GM23338 (cell line): ENCODE data around the gene MPST. TPM values are rescaled to one million over a fixed set of nuclear protein-coding genes. Genes with fewer than 3 reads are reported as not detected.

ENCODE experiments used
- ATAC-seq: fragments of 200-7000 bp; cut with Tn5 transposase; 3 replicates; pipeline ENCODE4 v1.9.1; 2020
- DNase-seq: peaks from one replicate; pipeline ENCODE4 v3.0.0-alpha.2; 2015; ENCODE audit warnings: low spot score
- H2AFZ ChIP-seq: fragments of 200-600 bp; sonication (generic); 2 replicates; pipeline ENCODE4 v1.8.0; 2016; ENCODE audit warnings: antibody characterized with exemption, mild to moderate bottlenecking, moderate library complexity
- H3F3A ChIP-seq: fragments of 200-600 bp; sonication (generic); replicated peaks from 2 replicates; pipeline ENCODE4 v1.8.0; 2017; ENCODE audit warnings: antibody characterized with exemption, mixed run types, low read depth
- H3K27ac ChIP-seq: fragments of 200-600 bp; sonication (generic); 2 replicates; pipeline ENCODE4 v1.6.1; 2016; ENCODE audit warnings: low read depth
- H3K27me3 ChIP-seq: fragments of 200-600 bp; sonication (generic); 2 replicates; pipeline ENCODE4 v1.8.0; 2016; ENCODE audit warnings: mild to moderate bottlenecking, mixed run types, moderate library complexity; ENCODE audit not compliant: insufficient read depth
- H3K36me3 ChIP-seq: fragments of 200-600 bp; sonication (generic); 2 replicates; pipeline ENCODE4 v1.8.0; 2016; ENCODE audit warnings: mild to moderate bottlenecking; ENCODE audit not compliant: insufficient read depth
- H3K4me1 ChIP-seq: fragments of 200-600 bp; sonication (generic); 2 replicates; pipeline ENCODE4 v1.8.0; 2016; ENCODE audit warnings: mild to moderate bottlenecking, moderate library complexity; ENCODE audit not compliant: insufficient read depth
- H3K4me2 ChIP-seq: fragments of 200-600 bp; sonication (generic); 2 replicates; pipeline ENCODE4 v1.7.1; 2017; ENCODE audit warnings: mixed run types
- H3K4me3 ChIP-seq: fragments of 200-600 bp; sonication (generic); 2 replicates; pipeline ENCODE4 v1.6.1; 2016; ENCODE audit warnings: mixed run types
- H3K79me2 ChIP-seq: fragments of 200-600 bp; sonication (generic); replicated peaks from 2 replicates; pipeline ENCODE4 v1.8.0; 2017; ENCODE audit warnings: mild to moderate bottlenecking; ENCODE audit not compliant: insufficient read depth
- H3K9me2 ChIP-seq: fragments of 200-600 bp; sonication (generic); 2 replicates; pipeline ENCODE4 v1.8.0; 2017; ENCODE audit not compliant: insufficient read depth
- H4K20me1 ChIP-seq: fragments of 200-600 bp; sonication (generic); replicated peaks from 2 replicates; pipeline ENCODE4 v1.8.0; 2017; ENCODE audit warnings: mild to moderate bottlenecking; ENCODE audit not compliant: insufficient read depth
- H3K27ac Mint-ChIP-seq: 2 replicates; pipeline ENCODE4 v1.8.0; 2020; ENCODE audit warnings: inconsistent platforms, mild to moderate bottlenecking, moderate library complexity, mixed read lengths
- H3K27me3 Mint-ChIP-seq: 3 replicates; pipeline ENCODE4 v1.8.0; 2022; ENCODE audit warnings: low read depth, mild to moderate bottlenecking, moderate library complexity, mixed read lengths, inconsistent platforms; ENCODE audit not compliant: insufficient read depth, poor library complexity
- H3K36me3 Mint-ChIP-seq: 3 replicates; pipeline ENCODE4 v1.8.0; 2021; ENCODE audit warnings: low read depth, mild to moderate bottlenecking, inconsistent platforms, moderate library complexity, mixed read lengths
- H3K4me1 Mint-ChIP-seq: 3 replicates; pipeline ENCODE4 v1.8.0; 2020; ENCODE audit warnings: mild to moderate bottlenecking, inconsistent platforms, mixed read lengths
- H3K4me3 Mint-ChIP-seq: 3 replicates; pipeline ENCODE4 v1.8.0; 2021; ENCODE audit warnings: moderate library complexity, mild to moderate bottlenecking, inconsistent platforms, mixed read lengths
- H3K9me3 Mint-ChIP-seq: 3 replicates; pipeline ENCODE4 v1.8.0; 2020; ENCODE audit warnings: moderate library complexity, mild to moderate bottlenecking, inconsistent platforms, mixed read lengths
- CREB1 ChIP-seq: fragments of 250-450 bp; sonication (Bioruptor Pico); IDR thresholded peaks from 2 replicates; pipeline ENCODE4 v1.5.0; 2020; ENCODE audit warnings: low read depth, mild to moderate bottlenecking, moderate library complexity
- EZH2 ChIP-seq: fragments of 200-600 bp; sonication (generic); IDR thresholded peaks from one replicate; pipeline ENCODE4 v1.8.0; 2017; ENCODE audit warnings: antibody characterized with exemption, mild to moderate bottlenecking, low read depth; ENCODE audit not compliant: unreplicated experiment
- EZH2phosphoT487 ChIP-seq: fragments of 200-600 bp; sonication (generic); IDR thresholded peaks from one replicate; pipeline ENCODE4 v1.8.1; 2018; ENCODE audit warnings: antibody characterized with exemption; ENCODE audit not compliant: unreplicated experiment
- JUNB ChIP-seq: IDR thresholded peaks from one replicate; pipeline ENCODE4 v1.6.1; 2016; ENCODE audit warnings: antibody characterized with exemption; ENCODE audit not compliant: unreplicated experiment
- NANOG ChIP-seq: IDR thresholded peaks from 2 replicates; pipeline ENCODE4 v1.6.1; 2016; ENCODE audit warnings: antibody characterized with exemption, borderline replicate concordance
- POLR2AphosphoS5 ChIP-seq: IDR thresholded peaks from 2 replicates; pipeline ENCODE4 v1.6.1; 2016; ENCODE audit warnings: antibody characterized with exemption, low read depth
- STAT1 ChIP-seq: IDR thresholded peaks from one replicate; pipeline ENCODE4 v1.6.1; 2016; ENCODE audit warnings: antibody characterized with exemption; ENCODE audit not compliant: unreplicated experiment
- ZNF114 ChIP-seq: fragments of 250-450 bp; sonication (Bioruptor Pico); IDR thresholded peaks from 2 replicates; pipeline ENCODE4 v1.5.0; 2020; ENCODE audit warnings: mild to moderate bottlenecking, moderate library complexity
- polyA plus RNA-seq: library from polyadenylated mRNA; unstranded; fragments of >200 nt; fragmentation: Nextera tagmentation; extraction: Ambion mirVana; gene quantifications from 2 replicates; pipeline ENCODE4 v1.2.1, GENCODE V29; 2016
- total RNA-seq: library from RNA; depleted of rRNA; stranded (reverse); fragments of >200 nt; shearing (Covaris generic); gene quantifications from 2 replicates; pipeline ENCODE4 v1.2.3, GENCODE V29; 2014
- TF ChIP-seq, protein P1 (sequence below): IDR thresholded peaks from 2 replicates; pipeline ENCODE4 v1.6.1; 2016; ENCODE audit warnings: antibody characterized with exemption
- TF ChIP-seq, protein P2 (sequence below): IDR thresholded peaks from one replicate; pipeline ENCODE4 v1.6.1; 2018; ENCODE audit warnings: antibody characterized with exemption; ENCODE audit not compliant: unreplicated experiment

Gene MPST
- total and polyA plus RNA-seq, 2 experiments from 2014 or later, result 86.2 to 158 TPM

DNA sequence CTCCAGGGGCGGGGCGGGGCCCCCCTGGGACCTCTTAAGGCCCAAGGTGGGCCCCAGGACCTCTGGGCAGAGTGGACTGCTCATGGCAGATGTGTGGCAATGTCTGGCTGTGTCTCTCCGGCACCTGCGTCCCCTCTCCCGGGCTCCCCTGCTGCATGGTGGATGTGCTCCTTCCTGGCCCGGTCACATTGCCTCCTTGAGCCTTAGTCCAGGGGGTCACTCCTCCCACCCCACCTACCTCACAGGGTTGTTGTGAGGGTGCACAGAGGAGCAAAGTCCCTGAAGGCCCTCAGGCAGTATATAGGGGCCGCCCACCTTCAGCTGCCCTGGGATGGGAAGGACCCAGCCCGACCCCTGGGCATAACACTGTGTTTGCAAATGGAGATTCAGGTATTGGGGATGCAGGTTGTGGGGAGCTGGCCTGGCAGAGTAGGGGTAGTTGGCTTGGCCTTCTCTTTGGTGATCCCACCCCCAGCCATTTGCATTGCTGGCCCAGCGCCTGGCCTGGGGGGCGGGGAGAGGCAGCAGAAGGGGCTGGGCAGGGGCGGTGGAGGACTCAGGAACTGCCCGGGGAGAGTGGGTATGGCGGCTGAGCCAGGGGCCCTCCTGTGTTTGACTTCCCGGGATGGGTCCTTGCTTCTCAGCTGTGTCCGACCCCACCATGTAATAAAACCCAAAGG lies 43.3 kb downstream of the MPST start (continued):
- TF ChIP-seq EZH2phosphoT487 (no peak), NANOG (no peak), STAT1 (no peak), POLR2AphosphoS5 (no peak), ZNF114 (no peak)

DNA sequence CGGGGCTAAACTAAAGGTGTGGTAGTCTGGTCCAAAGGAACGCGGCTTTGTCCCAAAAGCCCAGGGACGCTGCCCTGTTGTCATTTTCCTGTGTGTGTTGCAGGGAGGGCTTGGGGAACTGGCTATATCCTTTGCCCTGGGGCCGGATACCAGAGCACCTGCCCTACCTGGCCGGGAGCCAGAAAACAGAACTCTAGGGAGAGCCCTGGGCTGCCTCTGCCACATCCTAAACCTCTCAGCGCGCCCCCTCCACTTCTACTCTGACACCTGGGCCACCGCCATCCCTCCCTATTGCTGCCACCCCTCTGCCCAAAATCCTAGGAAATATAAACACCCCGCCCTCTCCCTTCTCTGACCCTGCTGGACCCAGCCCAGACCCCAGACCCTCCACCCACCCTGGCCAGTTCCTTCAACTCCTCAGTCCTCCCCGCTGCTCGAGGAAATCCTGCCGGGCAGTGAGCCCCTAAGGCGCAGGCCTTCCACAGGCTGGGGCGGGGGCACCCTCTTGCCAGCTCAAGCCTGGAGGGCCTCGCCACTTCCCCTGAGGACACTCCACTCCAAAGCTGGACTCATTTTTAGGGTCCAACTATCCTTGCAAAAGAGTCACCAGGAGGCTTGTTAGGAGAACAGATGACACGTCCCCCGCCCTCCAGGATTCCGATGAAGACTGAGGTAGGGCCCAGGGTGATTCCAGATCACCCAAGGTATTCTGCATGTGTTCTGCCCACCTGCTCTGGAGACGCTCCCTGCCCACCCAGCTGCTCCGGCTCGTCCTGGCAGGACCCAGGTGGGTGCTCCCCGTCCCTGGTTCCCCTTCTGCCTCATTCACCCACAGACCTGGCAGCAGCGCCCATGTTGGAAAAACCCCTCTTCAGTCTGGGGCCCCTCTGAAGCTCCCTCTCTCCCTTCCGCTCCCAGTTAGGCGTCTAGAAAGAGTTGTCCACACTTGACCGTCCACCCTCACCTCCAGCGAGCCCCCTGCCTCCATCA lies 44.2 kb downstream of the MPST start:
- H3F3A ChIP-seq, result no peaks in the 10 kb centered on the region
- H3K27ac ChIP-seq, result no peak overlapping the region
- no peak for TF ChIP-seq JUNB
- DNase-seq, result no peak
- Mint-ChIP-seq H3K36me3 (peaks cover 2% of the 10 kb centered on the region; the same call in 2 of the 3 replicates), H3K4me3 (no peak overlapping the region), H3K9me3 (no peaks in the 10 kb centered on the region), H3K27ac (peak overlapping the region; percentile 62; the same call in 1 of the 2 replicates), H3K4me1 (peaks cover 38% of the 10 kb centered on the region), H3K27me3 (peaks cover 28% of the 10 kb centered on the region)
- peaks cover 23% of the 10 kb centered on the region for H3K27me3 ChIP-seq
- H2AFZ ChIP-seq, result no peak overlapping the region
- H3K4me1 ChIP-seq, result peaks cover 22% of the 10 kb centered on the region
- H4K20me1 ChIP-seq, result 0 out of 2 replicates have a peak, but pooled peaks cover under 1% of the 10 kb centered on the region
- H3K79me2 ChIP-seq, result no peaks in the 10 kb centered on the region
- no peaks in the 10 kb centered on the region for H3K36me3 ChIP-seq
- H3K4me3 ChIP-seq, result no peak overlapping the region
- peak; percentile 7 for ATAC-seq
- peak overlapping the region; percentile 62 for H3K4me2 ChIP-seq
- H3K9me2 ChIP-seq, result no peaks in the 10 kb centered on the region

DNA sequence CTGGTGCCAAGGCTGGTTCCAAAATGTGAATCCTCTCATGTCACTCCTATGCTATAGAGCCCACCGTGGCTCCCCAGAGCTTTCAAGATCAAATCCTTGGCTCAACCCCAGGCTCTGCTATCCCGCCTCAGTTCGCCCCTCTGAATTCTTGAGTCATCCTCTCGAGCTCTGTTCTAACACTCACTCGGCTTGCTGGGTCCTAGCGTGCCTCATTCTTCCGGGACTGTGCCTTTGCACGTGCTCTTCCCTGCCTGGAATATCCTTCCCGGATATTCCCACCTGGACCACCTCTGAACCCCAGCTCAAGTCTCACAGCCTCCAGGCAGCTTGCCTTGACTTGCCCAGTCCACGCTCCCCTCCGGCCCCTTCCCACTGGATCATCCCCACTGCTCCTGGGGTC lies 45.0 kb downstream of the MPST start:
- Mint-ChIP-seq H3K4me3 (no peak overlapping the region), H3K9me3 (no peaks in the 10 kb centered on the region), H3K27me3 (peaks cover 35% of the 10 kb centered on the region), H3K27ac (peak overlapping the region; percentile 16; the same call in 1 of the 2 replicates), H3K4me1 (peaks cover 38% of the 10 kb centered on the region), H3K36me3 (peaks cover 2% of the 10 kb centered on the region; the same call in 2 of the 3 replicates)
- TF ChIP-seq EZH2 (no peak), NANOG (no peak), CREB1 (no peak), JUNB (no peak), STAT1 (no peak)
- TF ChIP-seq, protein P1, sequence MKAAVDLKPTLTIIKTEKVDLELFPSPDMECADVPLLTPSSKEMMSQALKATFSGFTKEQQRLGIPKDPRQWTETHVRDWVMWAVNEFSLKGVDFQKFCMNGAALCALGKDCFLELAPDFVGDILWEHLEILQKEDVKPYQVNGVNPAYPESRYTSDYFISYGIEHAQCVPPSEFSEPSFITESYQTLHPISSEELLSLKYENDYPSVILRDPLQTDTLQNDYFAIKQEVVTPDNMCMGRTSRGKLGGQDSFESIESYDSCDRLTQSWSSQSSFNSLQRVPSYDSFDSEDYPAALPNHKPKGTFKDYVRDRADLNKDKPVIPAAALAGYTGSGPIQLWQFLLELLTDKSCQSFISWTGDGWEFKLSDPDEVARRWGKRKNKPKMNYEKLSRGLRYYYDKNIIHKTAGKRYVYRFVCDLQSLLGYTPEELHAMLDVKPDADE, result no peak
- TF ChIP-seq, protein P2, sequence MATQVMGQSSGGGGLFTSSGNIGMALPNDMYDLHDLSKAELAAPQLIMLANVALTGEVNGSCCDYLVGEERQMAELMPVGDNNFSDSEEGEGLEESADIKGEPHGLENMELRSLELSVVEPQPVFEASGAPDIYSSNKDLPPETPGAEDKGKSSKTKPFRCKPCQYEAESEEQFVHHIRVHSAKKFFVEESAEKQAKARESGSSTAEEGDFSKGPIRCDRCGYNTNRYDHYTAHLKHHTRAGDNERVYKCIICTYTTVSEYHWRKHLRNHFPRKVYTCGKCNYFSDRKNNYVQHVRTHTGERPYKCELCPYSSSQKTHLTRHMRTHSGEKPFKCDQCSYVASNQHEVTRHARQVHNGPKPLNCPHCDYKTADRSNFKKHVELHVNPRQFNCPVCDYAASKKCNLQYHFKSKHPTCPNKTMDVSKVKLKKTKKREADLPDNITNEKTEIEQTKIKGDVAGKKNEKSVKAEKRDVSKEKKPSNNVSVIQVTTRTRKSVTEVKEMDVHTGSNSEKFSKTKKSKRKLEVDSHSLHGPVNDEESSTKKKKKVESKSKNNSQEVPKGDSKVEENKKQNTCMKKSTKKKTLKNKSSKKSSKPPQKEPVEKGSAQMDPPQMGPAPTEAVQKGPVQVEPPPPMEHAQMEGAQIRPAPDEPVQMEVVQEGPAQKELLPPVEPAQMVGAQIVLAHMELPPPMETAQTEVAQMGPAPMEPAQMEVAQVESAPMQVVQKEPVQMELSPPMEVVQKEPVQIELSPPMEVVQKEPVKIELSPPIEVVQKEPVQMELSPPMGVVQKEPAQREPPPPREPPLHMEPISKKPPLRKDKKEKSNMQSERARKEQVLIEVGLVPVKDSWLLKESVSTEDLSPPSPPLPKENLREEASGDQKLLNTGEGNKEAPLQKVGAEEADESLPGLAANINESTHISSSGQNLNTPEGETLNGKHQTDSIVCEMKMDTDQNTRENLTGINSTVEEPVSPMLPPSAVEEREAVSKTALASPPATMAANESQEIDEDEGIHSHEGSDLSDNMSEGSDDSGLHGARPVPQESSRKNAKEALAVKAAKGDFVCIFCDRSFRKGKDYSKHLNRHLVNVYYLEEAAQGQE, result no peak
- Histone ChIP-seq H3K79me2 (no peaks in the 10 kb centered on the region), H3K4me3 (no peak overlapping the region), H4K20me1 (no peaks in the 10 kb centered on the region), H2AFZ (no peak overlapping the region), H3K4me2 (no peak overlapping the region), H3K27ac (no peak overlapping the region), H3K4me1 (peaks cover 22% of the 10 kb centered on the region), H3K36me3 (no peaks in the 10 kb centered on the region), H3K9me2 (no peaks in the 10 kb centered on the region), H3K27me3 (peaks cover 27% of the 10 kb centered on the region), H3F3A (no peaks in the 10 kb centered on the region)
- DNase-seq (no peak), ATAC-seq (no peak)
